GM21367 (cell line): ENCODE data around the gene MRPL41.
"Not testable (repeated sequence)": the region's sequence is repeated elsewhere in the genome, so short reads cannot be mapped to it uniquely, and the experiment has no call there.

Experiments
- ATAC-seq: cut with Tn5 transposase; IDR thresholded peaks from one replicate; pipeline ENCODE4 v1.9.1; 2021; ENCODE audit not compliant: unreplicated experiment

Gene MRPL41

DNA sequence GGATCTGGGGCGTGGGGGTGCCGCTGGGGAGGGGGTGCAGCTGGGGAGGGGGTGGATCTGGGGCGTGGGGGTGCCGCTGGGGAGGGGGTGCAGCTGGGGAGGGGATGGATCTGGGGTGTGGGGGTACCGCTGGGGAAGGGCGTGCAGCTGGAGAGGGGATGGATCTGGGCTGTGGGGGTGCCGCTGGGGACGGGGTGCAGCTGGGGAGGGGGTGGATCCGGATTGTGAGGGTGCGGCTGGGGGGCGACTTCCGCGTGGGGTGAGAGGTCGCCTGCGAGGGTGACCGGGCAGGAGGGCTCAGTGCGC, 768 bp upstream of the MRPL41 start:
- ATAC-seq = not testable (repeated sequence)

DNA sequence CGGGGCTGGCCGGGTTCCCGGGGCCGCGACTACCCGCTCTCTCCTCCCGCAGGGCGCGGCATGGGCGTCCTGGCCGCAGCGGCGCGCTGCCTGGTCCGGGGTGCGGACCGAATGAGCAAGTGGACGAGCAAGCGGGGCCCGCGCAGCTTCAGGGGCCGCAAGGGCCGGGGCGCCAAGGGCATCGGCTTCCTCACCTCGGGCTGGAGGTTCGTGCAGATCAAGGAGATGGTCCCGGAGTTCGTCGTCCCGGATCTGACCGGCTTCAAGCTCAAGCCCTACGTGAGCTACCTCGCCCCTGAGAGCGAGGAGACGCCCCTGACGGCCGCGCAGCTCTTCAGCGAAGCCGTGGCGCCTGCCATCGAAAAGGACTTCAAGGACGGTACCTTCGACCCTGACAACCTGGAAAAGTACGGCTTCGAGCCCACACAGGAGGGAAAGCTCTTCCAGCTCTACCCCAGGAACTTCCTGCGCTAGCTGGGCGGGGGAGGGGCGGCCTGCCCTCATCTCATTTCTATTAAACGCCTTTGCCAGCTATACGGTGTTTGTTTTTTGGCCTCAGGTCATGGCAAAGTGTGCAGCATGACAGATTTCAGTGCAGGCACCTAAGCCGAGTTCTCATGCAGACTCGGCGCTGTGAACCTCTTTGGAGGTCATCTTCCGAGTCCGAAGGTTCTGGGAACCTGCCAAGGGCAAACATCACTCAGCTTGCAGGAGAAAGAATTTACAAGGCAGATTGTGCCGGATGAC, 516 bp downstream of the MRPL41 start:
- peak; percentile 7 for ATAC-seq

DNA sequence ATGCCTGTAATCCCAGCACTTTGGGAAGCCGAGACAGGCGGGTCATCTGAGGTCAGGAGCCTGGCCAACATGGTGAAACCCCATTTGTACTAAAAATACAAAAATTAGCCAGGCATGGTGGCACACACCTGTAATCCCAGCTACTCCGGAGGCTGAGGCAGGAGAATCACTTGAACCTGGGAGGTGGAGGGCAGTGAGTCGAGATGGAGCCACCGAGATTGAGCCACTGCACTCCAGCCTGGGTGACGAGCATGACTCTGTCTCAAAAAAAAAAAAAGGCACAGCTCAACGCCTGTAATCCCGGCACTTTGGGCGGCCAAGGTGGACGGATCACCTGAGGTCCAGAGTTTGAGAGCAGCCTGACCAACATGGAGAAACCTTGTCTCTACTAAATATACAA, 2.0 kb downstream of the MRPL41 start:
- not testable (repeated sequence) for ATAC-seq

DNA sequence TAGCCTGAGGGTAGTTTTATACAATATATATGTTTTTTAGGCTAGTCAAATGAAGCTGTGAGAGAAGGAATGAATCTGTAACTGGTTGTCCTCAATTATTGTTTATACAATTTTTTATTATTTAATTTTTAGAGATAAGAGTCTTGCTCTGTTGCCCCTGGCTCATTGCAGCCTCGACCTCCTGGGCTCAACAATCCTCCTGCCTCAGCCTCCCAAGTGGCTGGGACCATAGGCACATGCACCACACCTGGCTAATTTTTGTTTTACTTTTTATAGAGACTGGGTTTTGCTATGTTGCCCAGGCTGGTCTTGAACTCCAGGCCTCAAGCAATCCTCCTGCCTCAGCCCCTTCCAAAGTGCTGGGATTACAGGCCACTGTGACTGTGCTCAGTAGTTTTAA, 2.7 kb downstream of the MRPL41 start:
- ATAC-seq = no peak

DNA sequence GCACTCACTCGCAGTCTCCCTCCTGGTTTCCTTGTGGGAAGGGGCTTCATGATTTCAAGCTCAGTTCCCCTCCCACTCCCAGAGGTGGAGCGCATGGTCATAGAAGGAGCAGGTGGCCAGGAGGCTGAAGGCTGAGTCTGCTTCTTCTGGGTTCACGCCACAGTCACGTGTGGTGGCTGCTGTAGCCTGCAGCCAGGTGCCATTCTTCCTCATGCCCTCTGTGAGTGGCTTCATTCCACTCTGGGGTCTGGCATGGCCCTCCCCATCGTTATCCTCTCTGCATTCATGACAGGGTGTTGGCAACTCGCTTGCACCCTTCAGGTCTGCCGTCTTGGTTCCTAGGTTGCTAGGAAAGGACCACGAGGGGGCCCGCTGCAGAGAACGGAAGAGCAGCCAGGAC, 3.5 kb downstream of the MRPL41 start:
- no peak for ATAC-seq

DNA sequence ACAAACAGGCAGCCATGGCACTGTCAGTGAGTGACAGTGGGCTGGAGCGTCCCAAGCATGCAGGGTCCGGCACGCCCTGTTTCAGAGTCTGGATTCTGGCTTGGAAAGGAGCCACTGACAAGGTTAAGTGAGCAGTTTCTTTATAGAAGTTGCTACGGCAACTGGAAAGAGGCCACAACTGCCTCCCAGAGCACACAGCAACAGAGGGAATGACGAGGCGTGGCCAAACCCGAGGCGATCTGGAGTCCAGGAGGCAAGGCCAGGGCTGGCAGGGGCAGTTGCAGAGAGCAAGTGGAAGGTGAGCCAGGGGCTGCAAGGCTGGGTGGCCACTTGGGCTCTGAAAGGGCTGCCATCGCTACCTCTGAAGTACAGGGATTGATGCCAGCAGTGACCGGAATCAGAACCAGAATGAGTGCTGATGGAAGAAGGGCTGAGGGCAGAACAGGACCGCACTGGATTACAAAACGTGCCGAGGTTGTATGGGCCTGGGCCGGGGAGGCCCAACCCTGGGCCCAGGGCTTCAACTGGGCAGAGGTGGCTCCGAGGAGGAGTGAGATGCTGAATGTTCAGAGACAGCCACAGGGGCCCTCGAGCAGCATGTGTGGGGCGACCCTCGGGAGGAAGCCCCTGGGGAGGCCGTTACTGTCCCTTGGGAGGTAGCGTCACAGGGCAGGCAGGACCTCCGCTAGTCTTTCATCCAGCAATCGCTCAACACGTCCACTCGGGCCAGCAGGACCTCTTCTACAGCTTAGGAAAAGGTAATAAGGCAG, 4.6 kb downstream of the MRPL41 start:
- no peak for ATAC-seq

DNA sequence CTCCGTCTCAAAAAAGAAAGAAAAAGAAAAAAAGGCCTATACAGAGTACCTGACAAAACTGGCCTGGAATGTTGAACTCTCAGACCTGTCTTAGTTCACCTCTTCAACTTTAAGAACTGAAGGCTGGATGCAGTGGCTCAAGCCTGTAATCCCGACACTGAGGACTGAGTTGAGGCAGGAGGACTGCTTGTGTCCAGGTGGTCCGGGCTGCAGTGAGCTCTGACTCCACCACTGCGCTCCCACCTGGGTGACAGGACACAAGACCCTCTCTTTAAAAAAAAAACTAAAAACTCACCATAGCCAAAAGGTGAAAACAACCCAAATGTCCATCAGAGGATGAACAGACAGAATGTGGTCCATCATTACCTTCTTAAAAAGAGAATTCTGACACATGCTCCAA, 6.4 kb downstream of the MRPL41 start:
- ATAC-seq = no peak

DNA sequence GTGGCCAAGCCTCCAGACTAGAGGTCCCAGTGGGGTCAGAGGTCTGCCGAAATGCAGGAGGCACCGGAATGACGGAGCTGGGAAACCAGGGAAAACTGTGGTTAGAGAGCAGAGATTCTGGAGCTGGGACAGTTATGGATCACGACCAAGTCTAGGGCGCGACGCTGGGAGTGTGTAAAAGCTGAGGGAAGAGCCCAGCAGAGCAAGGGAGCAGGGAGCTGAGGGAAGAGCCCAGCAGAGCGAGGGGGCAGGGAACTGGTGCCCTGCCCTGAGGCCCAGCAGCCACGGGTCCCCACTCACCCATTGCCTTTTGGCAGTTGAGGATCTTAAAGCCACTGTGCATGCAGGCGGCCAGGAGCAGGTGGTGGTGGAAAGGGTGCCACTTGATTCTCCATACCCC, 12.5 kb downstream of the MRPL41 start:
- ATAC-seq = no peak

DNA sequence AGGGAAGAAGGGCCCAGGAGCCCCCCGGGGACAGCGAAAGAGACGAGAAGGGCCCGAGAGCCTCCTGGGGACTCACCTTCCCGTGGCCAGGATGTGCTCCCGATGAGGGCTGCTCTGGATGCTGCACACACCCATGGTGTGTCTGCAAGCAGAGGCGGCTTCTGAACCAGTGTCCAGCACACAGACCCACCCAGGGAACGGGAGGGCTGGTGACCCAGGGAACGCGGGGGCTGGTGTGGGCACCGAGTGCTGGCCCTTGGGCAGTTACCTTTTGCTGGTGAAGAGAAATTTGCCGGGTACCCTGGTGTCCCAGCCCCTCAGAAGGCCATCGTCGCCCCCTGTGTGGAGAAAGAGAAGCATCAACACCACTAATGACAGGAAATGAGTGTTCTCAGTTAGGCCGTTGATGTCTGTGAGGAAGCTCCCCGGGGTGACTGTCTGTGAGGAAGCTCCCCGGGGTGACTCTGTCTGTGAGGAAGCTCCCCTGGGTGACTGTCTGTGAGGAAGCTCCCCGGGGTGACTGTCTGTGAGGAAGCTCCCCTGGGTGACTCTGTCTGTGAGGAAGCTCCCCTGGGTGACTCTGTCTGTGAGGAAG, 13.2 kb downstream of the MRPL41 start:
- ATAC-seq = no peak

DNA sequence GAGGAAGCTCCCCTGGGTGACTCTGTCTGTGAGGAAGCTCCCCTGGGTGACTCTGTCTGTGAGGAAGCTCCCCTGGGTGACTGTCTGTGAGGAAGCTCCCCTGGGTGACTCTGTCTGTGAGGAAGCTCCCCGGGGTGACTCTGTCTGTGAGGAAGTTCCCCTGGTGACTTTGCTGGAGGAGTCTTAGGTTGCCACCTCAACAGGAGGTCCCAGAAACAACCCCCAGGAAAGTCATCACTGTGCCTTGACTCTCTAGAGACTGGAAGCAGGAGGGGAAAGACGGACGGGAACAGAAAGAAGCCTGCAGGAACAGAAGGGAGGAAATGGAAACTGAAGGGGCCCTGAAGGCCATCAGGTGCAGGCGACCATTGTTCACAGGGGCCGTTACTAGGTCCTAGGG, 16.8 kb downstream of the MRPL41 start:
- ATAC-seq = not testable (repeated sequence)

DNA sequence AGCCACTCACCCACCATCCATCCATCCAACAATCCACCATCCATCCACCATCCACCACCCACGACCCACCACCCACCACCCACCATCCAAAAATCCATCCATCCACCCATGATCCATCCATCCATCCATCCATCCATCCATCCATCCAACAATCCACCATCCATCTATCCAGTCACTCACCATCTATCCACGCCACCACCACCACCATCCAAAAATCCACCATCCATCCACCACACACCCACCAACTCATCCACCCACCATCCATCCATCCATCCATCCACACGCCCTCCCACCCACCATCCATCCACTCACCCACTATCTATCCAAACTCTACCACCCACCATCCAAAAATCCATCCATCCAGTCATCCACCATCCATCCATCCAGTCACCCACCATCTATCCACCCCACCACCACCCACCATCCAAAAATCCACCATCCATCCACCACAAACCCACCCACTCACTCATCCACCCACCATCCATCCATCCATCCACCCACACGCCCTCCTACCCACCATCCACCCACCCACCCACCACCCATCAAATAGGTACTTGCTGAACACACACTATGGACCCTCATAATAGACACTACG, 18.0 kb downstream of the MRPL41 start:
- ATAC-seq = no peak

DNA sequence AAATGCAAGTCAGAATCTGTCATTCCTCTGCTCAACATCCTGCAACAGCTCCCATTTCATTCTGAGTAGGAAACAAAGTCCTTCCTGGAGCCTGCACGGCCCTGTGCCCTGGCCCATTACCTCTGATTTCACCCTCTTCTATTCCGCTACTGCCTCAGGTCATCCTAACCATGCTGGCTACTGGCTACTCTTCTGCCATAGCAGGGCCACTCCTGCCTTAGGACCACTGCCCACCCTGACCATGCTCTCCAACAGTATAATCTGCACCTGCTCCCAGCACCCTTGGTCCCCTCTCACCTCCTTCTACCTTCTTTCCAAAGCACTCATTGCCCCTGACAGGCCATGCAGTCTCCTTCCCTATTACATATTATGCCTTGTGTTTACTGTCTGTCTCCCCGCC, 18.9 kb downstream of the MRPL41 start:
- ATAC-seq = no peak

DNA sequence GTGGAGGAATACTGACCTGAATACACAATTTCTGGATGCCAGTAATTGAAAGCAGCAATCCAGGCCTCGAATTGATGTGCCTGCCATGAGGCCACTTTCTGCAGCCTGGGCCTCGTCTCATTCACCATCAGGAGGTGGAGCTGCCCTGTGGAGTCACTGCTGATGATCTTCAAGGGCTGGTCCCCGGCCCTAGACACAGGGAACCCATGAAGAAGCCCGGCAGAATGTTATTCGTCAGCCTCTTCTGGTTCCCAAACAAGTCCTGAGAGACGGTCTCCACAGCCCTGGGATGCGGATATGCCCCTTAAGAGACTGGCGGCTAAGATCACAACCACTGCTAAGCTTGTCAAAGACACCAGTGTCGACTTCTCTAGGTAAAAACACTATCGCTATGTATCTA, 22.5 kb downstream of the MRPL41 start:
- no peak for ATAC-seq

DNA sequence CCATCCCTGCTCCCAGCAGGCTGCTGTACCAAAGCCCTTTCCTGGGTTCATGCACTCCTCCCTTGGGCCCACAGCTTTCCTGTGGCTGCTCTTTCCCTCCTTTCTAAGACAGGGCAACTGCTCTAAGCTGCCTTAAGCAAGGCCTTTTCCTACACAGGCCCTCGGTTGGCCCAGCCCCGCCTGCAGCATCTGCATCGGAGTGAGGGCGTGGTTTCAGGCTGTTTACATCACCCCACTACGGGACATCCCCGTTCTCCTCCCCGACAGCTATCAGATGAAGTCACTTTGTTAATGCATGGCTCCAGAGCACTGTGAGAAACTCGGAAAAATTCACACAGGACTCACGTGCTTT, 23.7 kb downstream of the MRPL41 start:
- ATAC-seq = no peak

DNA sequence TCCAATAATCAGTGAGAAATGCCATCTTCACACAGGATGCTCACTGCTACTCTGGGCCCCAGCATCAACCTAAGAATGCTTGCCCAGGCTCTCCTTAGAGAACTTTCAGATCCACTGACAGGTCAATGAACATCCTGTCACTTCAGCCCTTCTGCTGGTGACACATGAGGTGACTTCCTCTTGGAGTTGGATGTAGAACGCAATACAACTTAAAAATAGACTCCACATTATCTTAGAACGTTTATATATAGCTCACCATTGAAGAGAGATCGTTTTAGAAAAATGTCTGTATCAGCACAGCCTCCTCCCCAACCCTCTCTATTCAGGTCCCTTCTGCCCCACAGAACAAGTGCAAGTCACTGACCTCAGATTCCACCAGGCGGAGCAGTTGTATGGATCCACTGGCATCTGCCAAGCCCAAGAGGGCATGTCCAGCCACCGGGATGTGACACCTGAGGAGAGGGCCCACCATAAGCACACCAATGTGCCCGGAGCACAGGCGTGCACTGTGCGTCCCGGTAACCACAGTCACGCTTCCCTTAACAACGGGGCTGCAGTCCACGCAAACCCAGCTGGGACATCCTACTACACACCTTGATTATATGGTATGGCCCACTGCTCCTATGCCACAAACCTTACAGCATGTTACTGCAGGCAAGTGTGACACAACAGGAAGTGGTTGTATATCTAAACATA, 24.2 kb downstream of the MRPL41 start:
- ATAC-seq = no peak

DNA sequence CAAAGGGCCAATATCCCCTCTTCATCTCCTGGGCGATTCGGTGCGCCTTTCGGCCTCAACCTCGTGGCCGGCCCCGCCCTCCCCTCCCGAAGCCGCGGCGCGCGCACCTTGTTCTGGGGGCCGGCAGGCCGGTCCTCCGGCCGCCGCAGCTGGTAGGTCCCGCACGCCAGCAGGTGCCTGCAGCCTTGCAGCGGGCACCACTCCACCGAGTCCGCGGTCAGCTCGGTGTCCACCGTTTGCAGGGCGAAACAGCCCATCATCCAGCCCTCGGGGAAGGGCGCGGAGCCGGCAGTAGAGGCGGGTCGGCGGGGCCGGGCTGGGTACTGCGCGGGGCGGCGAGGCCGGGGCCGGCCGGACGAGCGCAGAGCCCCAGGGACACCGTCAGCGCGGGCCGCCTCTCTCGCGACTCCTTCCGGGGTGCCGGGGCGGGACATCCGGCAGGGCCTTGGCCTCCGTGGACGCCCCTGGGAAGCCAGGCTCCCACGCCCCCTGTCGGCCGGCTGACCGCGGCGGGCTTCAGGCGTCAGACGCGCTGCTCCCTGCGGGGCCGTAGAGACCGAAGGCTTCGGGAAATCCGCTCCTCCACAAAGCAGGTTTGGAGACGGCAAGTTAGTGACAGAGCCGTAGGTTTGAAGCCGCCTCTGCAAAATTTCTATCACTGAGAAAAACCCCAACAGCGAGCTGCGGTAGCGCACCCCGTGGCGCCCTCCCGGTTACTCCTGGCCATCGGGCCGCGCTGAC, 27.0 kb downstream of the MRPL41 start, which contains the start of gene DPH7:
DPH7 (minus strand) TSS at position 408 of the 741 bp plus-strand sequence; CDS start at position 260, 148 bp downstream.
- ATAC-seq = peak; percentile 76

DNA sequence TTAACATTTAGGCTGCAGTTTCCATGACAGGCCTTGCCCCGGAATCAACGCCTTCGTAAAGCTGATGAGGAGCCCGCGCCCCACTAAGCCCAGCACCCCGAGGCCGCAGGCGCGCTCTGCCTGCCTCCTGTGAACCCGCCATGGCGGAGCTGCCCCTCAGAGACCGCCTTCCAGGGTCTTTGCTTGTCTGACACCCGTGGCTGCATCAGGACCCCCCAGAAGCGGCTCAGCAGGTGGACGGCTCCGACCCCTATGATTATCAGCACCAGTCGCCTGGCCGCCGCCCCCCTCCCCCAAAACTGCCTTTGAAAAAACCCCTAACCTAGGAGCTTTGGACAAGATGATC, 27.6 kb downstream of the MRPL41 start:
- ATAC-seq = no peak

DNA sequence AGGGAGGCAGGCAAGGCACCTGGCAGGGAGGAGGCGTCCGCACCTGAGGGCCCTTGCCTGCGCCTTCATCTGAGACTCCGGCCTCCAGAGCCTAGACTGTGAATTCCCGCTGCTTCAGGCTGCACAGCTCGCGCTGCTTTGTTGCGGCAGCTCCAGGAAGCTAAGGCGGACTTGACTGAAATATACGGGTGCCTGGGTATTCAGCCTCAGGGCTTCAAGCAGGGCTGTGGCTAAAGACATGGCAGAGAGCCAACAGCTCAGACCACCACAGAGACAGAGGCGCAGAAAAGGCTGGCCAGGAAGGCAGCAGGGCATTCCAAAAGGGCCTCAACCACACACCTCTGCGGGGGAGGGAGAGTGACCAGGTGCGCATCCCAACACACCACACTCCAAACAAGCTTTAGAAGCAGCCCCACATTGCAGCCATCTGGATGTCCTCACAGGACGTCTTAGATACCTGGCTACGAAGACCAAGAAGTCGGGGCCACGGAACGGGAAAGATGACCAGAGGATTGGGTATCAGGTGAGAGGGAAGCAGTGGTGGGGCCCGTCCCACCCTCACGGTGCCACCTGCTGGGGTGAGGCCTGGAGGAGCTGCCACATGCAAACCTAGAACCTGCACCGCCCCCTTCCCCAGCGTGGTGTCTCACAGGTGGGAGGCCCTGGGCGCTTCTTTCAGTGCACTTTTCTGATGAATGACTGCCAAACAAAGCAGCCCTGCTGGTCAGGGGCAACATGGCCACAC, 28.7 kb downstream of the MRPL41 start:
- no peak for ATAC-seq

DNA sequence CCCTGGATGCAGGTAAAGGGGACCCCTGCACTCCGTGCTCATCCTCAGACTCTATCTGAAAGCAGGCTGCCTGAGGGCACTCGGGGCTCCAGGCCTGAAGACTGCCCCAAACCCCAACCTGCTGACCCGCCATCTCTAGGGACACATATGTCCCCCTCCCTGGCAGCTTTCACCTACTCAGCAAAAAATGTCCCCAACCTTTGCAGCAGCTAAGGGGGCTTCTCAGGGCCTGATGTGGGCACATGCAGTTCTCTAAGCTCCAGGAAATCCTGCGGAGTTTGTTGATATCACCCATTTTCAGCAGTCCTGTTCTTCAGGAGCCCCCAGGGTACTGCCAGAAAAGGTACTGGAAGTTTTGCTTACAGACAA, 29.3 kb downstream of the MRPL41 start:
- no peak for ATAC-seq
